ENCODE measurements around the gene STK39.
A peak's percentile ranks its signal among the peaks of the same experiment; 100 is the strongest.
"Not testable (repeated sequence)": the region's sequence is repeated elsewhere in the genome, so short reads cannot be mapped to it uniquely, and the experiment has no call there.

STK39 gene

GRCh38 chr2:168247341-168248261 is at the start of gene STK39:
Gene STK39 (minus strand): TSS chr2:168247595. CDS start chr2:168247435, 160 bp downstream.
- peak; percentile 92 for DNase-seq (ENCODE audit: low spot score)

DNA sequence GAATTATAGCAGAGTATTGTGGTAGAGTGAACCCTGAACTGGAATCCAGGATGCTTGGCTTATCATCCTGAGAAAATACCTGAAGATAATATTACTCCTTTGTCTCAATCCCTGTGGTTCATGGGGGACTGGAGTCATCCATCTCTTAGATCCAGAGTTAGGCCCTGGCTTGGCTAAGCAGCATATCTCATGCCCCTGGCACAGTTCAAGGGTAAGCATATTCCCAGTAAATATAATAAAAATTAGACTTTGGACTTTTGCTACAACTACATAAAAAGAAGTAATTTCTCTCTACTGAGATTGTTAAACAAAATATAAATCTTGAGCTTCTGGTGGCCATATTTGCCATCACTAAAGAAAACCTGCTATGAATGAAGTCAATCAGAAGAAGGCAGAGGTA is 47.7 kb upstream of the STK39 start:
- DNase-seq (ENCODE audit: low spot score), result no peak

DNA sequence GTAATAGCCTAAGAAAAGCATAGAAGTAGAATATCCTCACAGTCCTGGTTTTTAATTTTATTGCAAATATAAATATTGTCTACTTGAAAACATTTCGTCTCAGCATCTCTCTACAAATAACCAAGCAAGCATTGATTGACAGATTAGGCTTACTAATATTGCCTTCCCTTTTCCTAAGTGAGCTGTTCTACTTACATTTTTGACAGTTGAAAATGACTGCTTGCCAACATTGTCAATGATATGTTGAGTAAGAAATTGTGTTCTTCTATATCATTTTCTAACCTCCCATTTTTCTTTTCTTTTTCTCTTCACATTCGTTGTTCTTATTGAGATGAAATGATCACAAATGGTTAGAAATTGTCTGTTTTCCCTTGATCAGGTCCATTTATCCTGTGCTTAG is 47.0 kb upstream of the STK39 start:
- no peak for DNase-seq (ENCODE audit: low spot score)

DNA sequence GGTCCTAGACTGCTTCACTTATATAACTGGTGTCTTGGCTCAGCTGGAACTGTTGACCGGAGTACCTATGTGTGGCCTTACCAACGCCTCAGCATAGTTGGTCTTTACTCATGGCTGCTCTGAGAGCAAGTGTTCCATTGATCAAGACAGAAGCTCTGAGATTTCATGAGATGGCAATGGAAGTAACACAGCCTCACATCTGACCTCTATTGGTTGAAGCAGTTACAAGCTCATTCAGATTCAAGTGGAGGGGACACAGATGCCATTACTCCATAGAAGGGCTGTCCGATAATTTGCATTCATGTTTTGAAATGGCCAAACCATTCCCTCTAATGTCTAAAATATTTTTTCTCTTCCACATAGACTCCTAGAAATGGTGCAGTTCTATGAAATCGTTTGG is 46.4 kb upstream of the STK39 start:
- no peak for DNase-seq (ENCODE audit: low spot score)

DNA sequence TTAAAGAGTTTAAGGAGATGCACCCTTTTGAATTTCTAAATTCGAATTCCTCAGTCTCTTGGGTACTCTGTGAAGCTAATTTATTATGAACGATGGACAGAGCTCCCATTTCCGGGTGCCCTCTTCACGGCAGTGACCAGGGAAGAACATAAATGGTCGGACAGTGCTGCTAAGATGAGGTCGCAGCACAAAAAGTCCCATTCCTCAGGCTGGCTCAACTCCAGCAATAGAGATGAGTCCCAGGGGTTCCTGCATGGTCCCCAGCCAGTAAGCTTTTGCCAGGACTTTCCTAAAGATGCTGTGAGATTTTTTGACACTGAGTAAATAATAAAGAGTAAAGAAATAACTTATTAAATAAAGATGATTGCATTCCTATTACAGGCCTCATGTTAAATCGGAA is 43.0 kb upstream of the STK39 start:
- no peak for DNase-seq (ENCODE audit: low spot score)

GRCh38 chr2:168289880-168290279 is 42.5 kb upstream of the STK39 start:
- DNase-seq (ENCODE audit: low spot score), result no peak

GRCh38 chr2:168286535-168286934 is 39.1 kb upstream of the STK39 start:
- DNase-seq (ENCODE audit: low spot score), result no peak

DNA sequence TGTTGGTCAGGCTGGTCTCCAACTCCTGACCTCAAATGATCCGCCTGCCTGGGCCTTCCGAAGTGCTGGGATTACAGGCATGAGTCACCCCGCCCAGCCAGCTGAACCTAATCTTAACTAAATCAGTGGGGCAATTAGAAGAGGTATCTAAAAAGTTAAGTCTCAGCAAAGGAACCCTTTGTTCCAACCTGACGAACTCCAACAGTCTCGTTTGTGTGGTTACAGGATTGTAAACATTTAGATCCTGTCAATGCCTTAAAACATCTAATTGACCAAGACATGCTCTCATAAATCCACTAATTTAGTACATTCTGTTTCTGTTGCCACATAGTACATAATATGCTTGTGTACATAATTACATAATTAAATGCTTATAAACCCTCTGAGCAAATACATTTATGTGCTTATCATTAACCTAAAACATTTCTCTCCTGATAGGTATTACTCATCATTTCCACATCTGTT is 31.1 kb upstream of the STK39 start:
- DNase-seq (ENCODE audit: low spot score), result peak; percentile 15

DNA sequence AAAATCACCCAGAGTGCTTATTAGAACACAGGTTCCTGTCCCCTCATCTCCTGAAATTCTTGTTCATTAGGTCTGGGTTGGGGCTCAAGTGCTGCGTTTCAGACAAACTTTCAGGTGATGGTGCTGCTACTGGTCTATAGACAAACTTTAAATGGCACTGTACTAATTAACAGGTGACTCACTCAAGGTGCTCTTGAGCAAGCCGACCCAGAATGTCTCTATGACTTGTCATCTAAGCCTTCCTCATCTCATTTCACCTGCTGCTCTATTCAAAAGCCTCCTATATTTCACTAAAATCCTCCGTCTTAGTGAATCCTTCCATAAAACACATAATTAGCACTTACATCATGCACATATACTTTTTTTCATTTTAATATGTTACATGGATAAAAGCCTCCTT is 29.9 kb upstream of the STK39 start:
- DNase-seq (ENCODE audit: low spot score), result no peak

GRCh38 chr2:168272225-168272624 is 24.8 kb upstream of the STK39 start:
- no peak for DNase-seq (ENCODE audit: low spot score)

- not testable (repeated sequence) for DNase-seq (ENCODE audit: low spot score)
These were observed 15.5 kb upstream of the STK39 start for GRCh38 chr2:168262926-168263325.

GRCh38 chr2:168256448-168256847 is 9.1 kb upstream of the STK39 start:
- no peak for DNase-seq (ENCODE audit: low spot score)

DNA sequence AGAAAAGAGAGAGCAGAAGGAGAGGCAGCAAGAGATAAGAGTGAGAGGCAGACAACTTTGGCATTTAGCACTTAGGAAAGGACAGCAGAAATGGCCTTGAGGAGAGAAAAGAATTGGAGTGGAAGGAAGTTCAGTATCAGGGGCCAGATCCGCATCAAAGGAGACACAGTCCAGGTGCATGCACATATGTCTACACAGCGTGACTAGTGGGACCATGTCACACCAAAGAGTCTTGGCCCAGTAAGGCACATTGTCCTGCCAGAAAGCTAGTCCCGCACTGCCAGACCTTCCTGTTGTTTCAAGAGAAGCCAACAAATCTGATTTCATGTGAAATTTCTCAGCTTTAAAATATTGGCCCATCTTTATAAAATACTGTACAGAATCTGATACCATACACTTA is 8.5 kb upstream of the STK39 start:
- DNase-seq (ENCODE audit: low spot score), result no peak

DNA sequence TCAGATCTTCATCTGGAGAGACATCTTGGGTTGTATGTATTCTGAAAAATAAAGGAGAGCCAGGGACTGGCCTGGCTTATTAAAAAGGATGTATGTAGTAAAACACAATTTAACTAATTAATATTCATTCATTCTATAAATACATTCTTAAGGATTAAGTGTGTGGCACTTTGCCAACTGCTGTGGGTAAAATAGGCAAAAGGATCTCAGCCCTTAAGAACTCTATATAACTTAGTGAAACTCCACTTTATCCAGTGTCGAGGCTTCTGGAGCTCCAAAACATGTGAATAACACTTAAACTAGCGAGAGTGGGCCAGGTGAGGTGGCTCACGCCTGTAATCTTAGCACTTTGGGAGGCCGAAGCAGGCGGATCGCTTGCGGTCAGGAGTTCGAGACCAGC is 7.7 kb upstream of the STK39 start:
- no peak for DNase-seq (ENCODE audit: low spot score)

GRCh38 chr2:168254158-168254935 is 7.0 kb upstream of the STK39 start:
- DNase-seq (ENCODE audit: low spot score), result peak; percentile 24

- no peak for DNase-seq (ENCODE audit: low spot score)
These were observed 6.0 kb upstream of the STK39 start for GRCh38 chr2:168253379-168253778.

DNA sequence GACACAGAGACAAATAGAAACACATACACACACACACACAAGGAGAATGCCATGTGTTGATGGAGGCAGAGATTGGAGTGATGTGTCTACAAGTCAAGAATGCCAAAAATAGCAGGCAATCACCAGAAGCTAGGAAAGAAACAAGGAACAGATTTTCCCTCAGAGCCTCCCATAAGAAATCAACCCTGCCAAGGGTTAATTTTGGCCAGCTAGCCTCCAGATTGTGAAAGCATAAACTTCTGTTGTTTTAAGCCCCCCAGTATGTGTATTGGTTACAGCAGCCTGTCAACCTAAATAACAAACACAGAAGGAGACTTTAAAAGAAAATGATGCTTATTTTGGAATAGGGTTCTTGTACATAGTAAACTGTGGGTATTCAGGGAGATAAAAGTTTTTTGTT is 5.6 kb upstream of the STK39 start:
- no peak for DNase-seq (ENCODE audit: low spot score)

DNA sequence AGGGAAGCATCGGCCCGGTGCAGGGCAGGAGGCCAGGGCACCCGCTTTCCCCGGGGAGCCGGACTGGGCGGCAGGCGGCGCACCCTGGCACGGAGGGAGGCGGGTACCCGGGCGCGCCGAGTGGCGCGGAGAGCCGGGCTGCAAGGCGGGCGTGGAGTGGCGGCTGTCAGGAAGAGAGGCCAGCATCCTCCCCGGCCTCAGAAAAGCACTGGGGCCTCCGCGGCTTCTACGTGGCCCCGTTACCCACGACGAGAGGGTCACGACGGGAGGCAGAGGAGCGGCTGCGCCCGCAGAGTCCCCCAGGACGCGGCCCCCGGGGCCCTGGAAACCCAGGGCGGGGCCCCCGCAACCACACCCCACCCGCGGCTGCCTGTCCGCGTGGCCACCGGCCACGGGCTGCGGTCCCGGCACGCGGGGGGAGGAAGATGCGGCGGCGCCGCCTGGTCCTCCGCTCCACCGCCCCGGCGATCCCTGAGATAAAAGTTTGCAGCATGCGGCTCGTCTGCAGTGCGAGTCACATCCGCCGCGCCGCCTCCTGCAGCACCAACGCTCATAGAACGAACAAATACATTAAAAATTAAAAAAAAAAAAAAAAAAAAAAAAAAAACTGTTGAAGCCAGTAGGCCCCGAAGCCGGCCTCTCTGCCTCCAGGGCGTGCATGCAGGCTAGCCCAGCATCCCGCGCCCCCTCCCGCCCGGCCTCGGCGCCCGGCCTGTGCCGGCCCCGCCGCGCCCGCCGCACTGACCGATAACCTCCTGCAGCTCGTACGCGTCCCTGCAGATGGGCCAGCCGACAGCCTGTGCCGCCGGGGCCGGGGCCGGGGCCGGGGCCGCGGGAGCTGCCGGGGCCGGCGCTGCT is 683 bp downstream of the STK39 start:
- DNase-seq (ENCODE audit: low spot score), result peak; percentile 73

DNA sequence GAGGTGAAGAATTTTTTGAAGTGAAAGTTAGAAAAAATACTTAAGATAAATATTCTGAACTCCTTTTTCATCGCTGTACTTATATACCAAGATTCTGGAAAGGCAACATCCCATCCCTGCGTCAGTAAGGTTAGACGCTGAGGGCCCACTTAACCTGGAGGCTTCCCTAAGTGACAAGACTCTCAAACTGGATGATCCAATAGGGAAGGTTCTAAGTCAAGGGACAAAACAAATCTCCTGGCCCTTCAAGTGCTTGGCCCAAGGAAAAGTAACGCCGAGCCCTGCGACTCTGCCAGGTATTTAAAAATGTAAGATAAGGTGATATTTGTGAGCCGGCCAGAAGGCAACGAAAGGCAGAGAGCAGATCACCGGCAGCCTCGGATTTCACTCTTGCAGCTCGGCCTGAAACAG is 1.3 kb downstream of the STK39 start:
- no peak for DNase-seq (ENCODE audit: low spot score)

- no peak for DNase-seq (ENCODE audit: low spot score)
These were observed 2.1 kb downstream of the STK39 start for GRCh38 chr2:168245074-168245825.

DNA sequence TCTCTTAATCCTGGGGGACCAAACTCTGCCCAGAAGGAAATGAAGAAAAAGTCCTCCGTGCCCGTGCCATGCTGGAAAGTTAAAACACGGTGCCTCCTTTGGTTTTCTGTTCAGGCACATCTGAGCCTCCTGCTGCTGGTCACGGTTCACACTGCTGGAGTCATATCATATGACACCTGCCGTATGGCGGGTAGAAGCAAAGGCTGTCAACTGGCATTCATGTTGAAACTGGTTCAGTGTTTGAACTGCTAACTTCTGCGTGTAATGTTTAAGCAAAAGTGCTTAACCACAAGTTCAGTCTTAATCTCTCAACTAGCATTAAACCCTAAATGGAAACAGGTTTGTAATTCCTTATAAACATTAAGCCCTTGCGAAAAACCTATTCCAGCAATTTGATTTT is 3.1 kb downstream of the STK39 start:
- DNase-seq (ENCODE audit: low spot score), result no peak

All from AG20443 (cell line).